T-helper 17 cell (primary cell): ENCODE data around the gene TCP10L. TPM values are rescaled to one million over a fixed set of nuclear protein-coding genes. Genes with fewer than 3 reads are reported as not detected.
"Not testable (repeated sequence)": the region's sequence is repeated elsewhere in the genome, so short reads cannot be mapped to it uniquely, and the experiment has no call there.

Experiments
- ATAC-seq: fragments of 150-1000 bp; cut with Tn5 transposase; 2 replicates; pipeline ENCODE4 v1.10.0; 2021; ENCODE audit warnings: mild to moderate bottlenecking, moderate library complexity
- DNase-seq, 3 donors: peaks; one replicate each; pipeline versions ENCODE4 v3.0.0 to v3.0.0-alpha.2; 2020 to 2021
- H3K9me3 ChIP-seq: one replicate; pipeline ENCODE4 v1.7.0; 2013; ENCODE audit warnings: low read length, mild to moderate bottlenecking; ENCODE audit not compliant: control insufficient read depth, poor library complexity, severe bottlenecking
- H3K27ac Mint-ChIP-seq: one replicate; pipeline ENCODE4 v1.8.0; 2022; ENCODE audit warnings: mild to moderate bottlenecking, moderate library complexity, mixed read lengths
- H3K27me3 Mint-ChIP-seq: one replicate; pipeline ENCODE4 v1.8.0; 2022; ENCODE audit warnings: mixed read lengths
- H3K36me3 Mint-ChIP-seq: one replicate; pipeline ENCODE4 v1.8.0; 2022; ENCODE audit warnings: low read depth, mixed read lengths
- H3K4me1 Mint-ChIP-seq: one replicate; pipeline ENCODE4 v1.8.0; 2022; ENCODE audit warnings: mild to moderate bottlenecking, mixed read lengths
- H3K4me3 Mint-ChIP-seq: one replicate; pipeline ENCODE4 v1.8.0; 2022; ENCODE audit warnings: mild to moderate bottlenecking, moderate library complexity, mixed read lengths
- total RNA-seq, 4 donors: library from RNA in 2 of 4; stranded (reverse) in 2 of 4; gene quantifications; one replicate each; pipeline ENCODE4 v1.2.3 and lab custom pipeline; 2022 to 2026

Gene TCP10L
- total RNA-seq, 2 donors from 2014 or later: 0.57 TPM; not detected in 1

- no peak overlapping the region for H3K4me3 Mint-ChIP-seq
- H3K36me3 Mint-ChIP-seq: peaks cover 2% of the 10 kb centered on the region
- peak; percentile 78 for ATAC-seq
- no peak for DNase-seq
- H3K27ac Mint-ChIP-seq: peak overlapping the region; percentile 21
- no peaks in the 10 kb centered on the region for H3K27me3 Mint-ChIP-seq
- peaks cover 32% of the 10 kb centered on the region for H3K4me1 Mint-ChIP-seq
- no peaks in the 10 kb centered on the region for H3K9me3 ChIP-seq
Observed at GRCh38 chr21:32538147-32538792, 47.1 kb downstream of the TCP10L start.

GRCh38 chr21:32537569-32537881, 47.8 kb downstream of the TCP10L start:
- no peaks in the 10 kb centered on the region for H3K9me3 ChIP-seq
- ATAC-seq: no peak
- Mint-ChIP-seq H3K27ac (no peak overlapping the region), H3K36me3 (peaks cover 6% of the 10 kb centered on the region), H3K4me3 (peak overlapping the region; percentile 58), H3K4me1 (peaks cover 32% of the 10 kb centered on the region), H3K27me3 (no peaks in the 10 kb centered on the region)
- no peak for DNase-seq

- Mint-ChIP-seq H3K36me3 (peaks cover 6% of the 10 kb centered on the region), H3K4me3 (no peak overlapping the region), H3K4me1 (peaks cover 32% of the 10 kb centered on the region), H3K27ac (no peak overlapping the region), H3K27me3 (no peaks in the 10 kb centered on the region)
- ATAC-seq (no peak), DNase-seq (no peak)
- no peaks in the 10 kb centered on the region for H3K9me3 ChIP-seq
Observed at GRCh38 chr21:32535612-32536011, 49.7 kb downstream of the TCP10L start.

GRCh38 chr21:32534113-32534512, 51.2 kb downstream of the TCP10L start:
- H3K9me3 ChIP-seq: no peaks in the 10 kb centered on the region
- peaks cover 6% of the 10 kb centered on the region for H3K36me3 Mint-ChIP-seq
- H3K4me1 Mint-ChIP-seq: peaks cover 31% of the 10 kb centered on the region
- ATAC-seq (no peak), DNase-seq (no peak)
- H3K27ac Mint-ChIP-seq: no peak overlapping the region
- H3K4me3 Mint-ChIP-seq: no peak overlapping the region
- H3K27me3 Mint-ChIP-seq: no peaks in the 10 kb centered on the region

GRCh38 chr21:32533611-32534010, 51.7 kb downstream of the TCP10L start:
- no peak for DNase-seq
- peaks cover 26% of the 10 kb centered on the region for H3K4me1 Mint-ChIP-seq
- H3K9me3 ChIP-seq: no peaks in the 10 kb centered on the region
- peaks cover 6% of the 10 kb centered on the region for H3K36me3 Mint-ChIP-seq
- ATAC-seq: no peak
- H3K4me3 Mint-ChIP-seq: no peak overlapping the region
- H3K27me3 Mint-ChIP-seq: no peaks in the 10 kb centered on the region
- H3K27ac Mint-ChIP-seq: no peak overlapping the region

- no peaks in the 10 kb centered on the region for H3K9me3 ChIP-seq
- Mint-ChIP-seq H3K4me1 (peaks cover 23% of the 10 kb centered on the region), H3K36me3 (peaks cover 6% of the 10 kb centered on the region), H3K4me3 (no peak overlapping the region), H3K27ac (no peak overlapping the region), H3K27me3 (no peaks in the 10 kb centered on the region)
- ATAC-seq (no peak), DNase-seq (no peak)
Observed at GRCh38 chr21:32533053-32533452, 52.3 kb downstream of the TCP10L start.

GRCh38 chr21:32532636-32533035, 52.7 kb downstream of the TCP10L start:
- ATAC-seq (no peak), DNase-seq (no peak)
- no peaks in the 10 kb centered on the region for H3K9me3 ChIP-seq
- Mint-ChIP-seq H3K36me3 (peaks cover 6% of the 10 kb centered on the region), H3K4me3 (no peak overlapping the region), H3K27me3 (no peaks in the 10 kb centered on the region), H3K27ac (no peak overlapping the region), H3K4me1 (peaks cover 23% of the 10 kb centered on the region)

GRCh38 chr21:32531561-32531960, 53.8 kb downstream of the TCP10L start:
- not testable (repeated sequence) for H3K4me3 Mint-ChIP-seq, H3K9me3 ChIP-seq, H3K27me3 Mint-ChIP-seq, H3K27ac Mint-ChIP-seq, DNase-seq, ATAC-seq, H3K36me3 Mint-ChIP-seq
- H3K4me1 Mint-ChIP-seq: peaks cover 12% of the 10 kb centered on the region

GRCh38 chr21:32530809-32531208, 54.5 kb downstream of the TCP10L start:
- peaks cover 12% of the 10 kb centered on the region for H3K4me1 Mint-ChIP-seq
- not testable (repeated sequence) for ATAC-seq, H3K27me3 Mint-ChIP-seq, DNase-seq, H3K4me3 Mint-ChIP-seq, H3K9me3 ChIP-seq, H3K27ac Mint-ChIP-seq, H3K36me3 Mint-ChIP-seq

- DNase-seq: no peak
- H3K27me3 Mint-ChIP-seq: no peaks in the 10 kb centered on the region
- peaks cover 8% of the 10 kb centered on the region for H3K4me1 Mint-ChIP-seq
- H3K36me3 Mint-ChIP-seq: peaks cover 4% of the 10 kb centered on the region
- no peak for ATAC-seq
- H3K4me3 Mint-ChIP-seq: no peak overlapping the region
- no peak overlapping the region for H3K27ac Mint-ChIP-seq
- H3K9me3 ChIP-seq: no peaks in the 10 kb centered on the region
Observed at GRCh38 chr21:32529679-32530078, 55.6 kb downstream of the TCP10L start.

- ATAC-seq (no peak), DNase-seq (no peak)
- H3K27me3 Mint-ChIP-seq: no peaks in the 10 kb centered on the region
Observed at GRCh38 chr21:32525282-32525681, 60.0 kb downstream of the TCP10L start.

GRCh38 chr21:32523988-32524719, 61.2 kb downstream of the TCP10L start:
- Mint-ChIP-seq H3K27ac (no peak overlapping the region), H3K36me3 (no peaks in the 10 kb centered on the region), H3K27me3 (no peaks in the 10 kb centered on the region), H3K4me3 (no peak overlapping the region), H3K4me1 (peaks cover 12% of the 10 kb centered on the region)
- H3K9me3 ChIP-seq: no peaks in the 10 kb centered on the region
- no peak for ATAC-seq
- no peak for DNase-seq

More at GRCh38 chr21:32525282-32525681, 60.0 kb downstream of the TCP10L start:
- H3K9me3 ChIP-seq: no peaks in the 10 kb centered on the region
- H3K27ac Mint-ChIP-seq: no peak overlapping the region
- H3K4me1 Mint-ChIP-seq: peaks cover 12% of the 10 kb centered on the region
- H3K4me3 Mint-ChIP-seq: no peak overlapping the region
- no peaks in the 10 kb centered on the region for H3K36me3 Mint-ChIP-seq
